SH-SY5Y (cell line): ENCODE data around the gene ERGIC1.

Experiments
- GATA2 ChIP-seq: IDR thresholded peaks from 2 replicates; pipeline ENCODE4 v1.6.1; 2011; ENCODE audit warnings: mild to moderate bottlenecking, low read depth, low read length
- GATA3 ChIP-seq: IDR thresholded peaks from 2 replicates; pipeline ENCODE4 v1.6.1; 2011; ENCODE audit warnings: low read depth, mild to moderate bottlenecking, low read length, moderate library complexity

DNA sequence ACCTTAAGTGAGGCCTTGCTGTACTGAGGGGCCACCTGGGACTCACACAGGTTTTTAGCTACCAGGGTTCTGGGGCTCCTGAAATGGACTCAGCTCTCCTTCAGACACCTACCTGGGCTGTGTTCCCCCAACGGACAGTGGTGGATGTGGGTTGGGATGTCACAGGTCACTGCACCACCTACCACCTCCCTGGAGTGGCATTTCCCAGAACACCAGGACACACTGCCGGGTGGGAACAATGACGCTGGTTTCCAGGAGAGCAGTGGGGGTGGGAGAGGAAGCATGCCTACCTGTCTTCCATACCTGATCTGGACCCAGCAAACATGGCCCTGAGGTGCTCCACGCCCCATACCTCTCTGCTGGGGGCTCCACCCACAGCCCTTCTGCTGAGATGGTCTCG, 20.9 kb downstream of the ERGIC1 start:
- TF ChIP-seq GATA3 (no peak), GATA2 (no peak)
